Upper lobe of right lung (tissue), 1 donor: ENCODE data around the gene NRXN3. TPM values are rescaled to one million over a fixed set of nuclear protein-coding genes. Genes with fewer than 3 reads are reported as not detected.

Source experiments
- ATAC-seq: fragments of 200-7000 bp; cut with Tn5 transposase; one replicate; pipeline ENCODE4 v1.9.1; 2020; ENCODE audit warnings: mild to moderate bottlenecking, moderate library complexity
- DNase-seq: peaks from one replicate; pipeline ENCODE4 v3.0.0-alpha.2; 2020
- H3K27ac ChIP-seq: fragments of 200-600 bp; one replicate; pipeline ENCODE4 v1.8.0; 2022
- H3K27me3 ChIP-seq: fragments of 200-600 bp; one replicate; pipeline ENCODE4 v1.8.0; 2022; ENCODE audit warnings: mild to moderate bottlenecking
- H3K36me3 ChIP-seq: fragments of 200-600 bp; one replicate; pipeline ENCODE4 v1.8.0; 2022
- H3K4me1 ChIP-seq: fragments of 200-600 bp; one replicate; pipeline ENCODE4 v1.8.0; 2022
- H3K4me3 ChIP-seq: fragments of 200-600 bp; one replicate; pipeline ENCODE4 v1.8.0; 2022; ENCODE audit warnings: mild to moderate bottlenecking
- H3K9me3 ChIP-seq: fragments of 200-600 bp; one replicate; pipeline ENCODE4 v1.8.0; 2022
- CTCF ChIP-seq: fragments of 200-600 bp; IDR thresholded peaks from one replicate; pipeline ENCODE4 v1.8.0; 2022; ENCODE audit warnings: antibody characterized with exemption
- intact Hi-C: fragments of 100-400 bp; cut with DNase I; formaldehyde crosslinking; loops from one replicate; pipeline ENCODE4 v1.11.0; 2022
- total RNA-seq: library from RNA; stranded (reverse); fragmentation: NEBNext Ultra II Directional; extraction: Animal tissue kit (Norgen Biotek cat#: 25700); gene quantifications from one replicate; pipeline ENCODE4 v1.2.1, GENCODE V29; 2021
- donor health status: DM: no; HTN: yes; CAD: no; lungs with severe emphysema.

NRXN3 gene
- total RNA-seq, 1 donor from 2014 or later: 10.0 TPM

- H3K27me3 ChIP-seq: no peaks in the 10 kb centered on the region
- ATAC-seq (no peak), DNase-seq (no peak)
- intact Hi-C loops: no loop called here
- no peak overlapping the region for H3K27ac ChIP-seq
- TF ChIP-seq CTCF: no peak
- H3K9me3 ChIP-seq: no peaks in the 10 kb centered on the region
- no peak overlapping the region for H3K4me3 ChIP-seq
- H3K36me3 ChIP-seq: no peaks in the 10 kb centered on the region
- no peaks in the 10 kb centered on the region for H3K4me1 ChIP-seq
Observed at GRCh38 chr14:79600406-79600805, 1430.2 kb downstream of the NRXN3 start.

GRCh38 chr14:79601579-79601978 is 1431.4 kb downstream of the NRXN3 start:
- ATAC-seq: no peak
- DNase-seq: no peak
- TF ChIP-seq CTCF: no peak
- Histone ChIP-seq H3K27ac (no peak overlapping the region), H3K9me3 (no peaks in the 10 kb centered on the region), H3K4me1 (no peaks in the 10 kb centered on the region), H3K4me3 (no peak overlapping the region), H3K36me3 (no peaks in the 10 kb centered on the region), H3K27me3 (no peaks in the 10 kb centered on the region)
- intact Hi-C loops: no loop called here

- Histone ChIP-seq H3K4me1 (no peaks in the 10 kb centered on the region), H3K36me3 (no peaks in the 10 kb centered on the region), H3K27ac (no peak overlapping the region), H3K27me3 (no peaks in the 10 kb centered on the region), H3K4me3 (no peak overlapping the region), H3K9me3 (no peaks in the 10 kb centered on the region)
- TF ChIP-seq CTCF: no peak
- intact Hi-C loops: no loop called here
- ATAC-seq (no peak), DNase-seq (no peak)
Observed at GRCh38 chr14:79602045-79602444, 1431.9 kb downstream of the NRXN3 start.

GRCh38 chr14:79602742-79603141 is 1432.6 kb downstream of the NRXN3 start:
- H3K4me3 ChIP-seq: no peak overlapping the region
- H3K27ac ChIP-seq: no peak overlapping the region
- ATAC-seq (no peak), DNase-seq (no peak)
- H3K27me3 ChIP-seq: no peaks in the 10 kb centered on the region
- intact Hi-C loops: no loop called here
- H3K36me3 ChIP-seq: no peaks in the 10 kb centered on the region
- no peaks in the 10 kb centered on the region for H3K9me3 ChIP-seq
- H3K4me1 ChIP-seq: no peaks in the 10 kb centered on the region
- TF ChIP-seq CTCF: no peak

GRCh38 chr14:79605849-79606248 is 1435.7 kb downstream of the NRXN3 start:
- H3K9me3 ChIP-seq: no peaks in the 10 kb centered on the region
- DNase-seq: no peak
- no peak overlapping the region for H3K27ac ChIP-seq
- no peaks in the 10 kb centered on the region for H3K36me3 ChIP-seq
- no peak for TF ChIP-seq CTCF
- ATAC-seq: no peak
- intact Hi-C loops: no loop called here
- no peaks in the 10 kb centered on the region for H3K27me3 ChIP-seq
- H3K4me3 ChIP-seq: no peak overlapping the region
- no peaks in the 10 kb centered on the region for H3K4me1 ChIP-seq

- no peak overlapping the region for H3K27ac ChIP-seq
- no peak for TF ChIP-seq CTCF
- no peak overlapping the region for H3K4me3 ChIP-seq
- no peaks in the 10 kb centered on the region for H3K36me3 ChIP-seq
- DNase-seq (no peak), ATAC-seq (no peak)
- intact Hi-C loops: no loop called here
- no peaks in the 10 kb centered on the region for H3K9me3 ChIP-seq
- H3K27me3 ChIP-seq: no peaks in the 10 kb centered on the region
- no peaks in the 10 kb centered on the region for H3K4me1 ChIP-seq
Observed at GRCh38 chr14:79608446-79608845, 1438.3 kb downstream of the NRXN3 start.
